Activated naive CD8-positive, alpha-beta T cell treated with anti-CD3 and anti-CD28 coated beads for 36 hours (primary cell): Measurements from ENCODE around the gene CRIP1. TPM values are rescaled to one million over a fixed set of nuclear protein-coding genes. Genes with fewer than 3 reads are reported as not detected.

Experiments
- DNase-seq: peaks from one replicate; pipeline ENCODE4 v3.0.0; 2021
- H3K27ac Mint-ChIP-seq: one replicate; pipeline ENCODE4 v1.8.0; 2022; ENCODE audit warnings: mild to moderate bottlenecking, moderate library complexity, mixed read lengths
- H3K27me3 Mint-ChIP-seq: one replicate; pipeline ENCODE4 v1.8.0; 2022; ENCODE audit warnings: mild to moderate bottlenecking, mixed read lengths
- H3K36me3 Mint-ChIP-seq: one replicate; pipeline ENCODE4 v1.8.0; 2021; ENCODE audit warnings: mild to moderate bottlenecking, mixed read lengths
- H3K4me1 Mint-ChIP-seq: one replicate; pipeline ENCODE4 v1.8.0; 2021; ENCODE audit warnings: mixed read lengths
- H3K4me3 Mint-ChIP-seq: one replicate; pipeline ENCODE4 v1.8.0; 2022; ENCODE audit warnings: mild to moderate bottlenecking, moderate library complexity, mixed read lengths
- H3K9me3 Mint-ChIP-seq: one replicate; pipeline ENCODE4 v1.8.0; 2022; ENCODE audit warnings: mixed read lengths
- total RNA-seq, 2 experiments: library from RNA; stranded (reverse); gene quantifications; one replicate each; pipeline ENCODE4 v1.2.3, GENCODE V29; 2021

Gene CRIP1
- total RNA-seq, 2 experiments from 2014 or later, result 82.5 to 87.3 TPM

GRCh38 chr14:105460616-105461015 lies 26.1 kb upstream of the CRIP1 start:
- Mint-ChIP-seq H3K4me3 (no peak overlapping the region), H3K36me3 (peaks cover 2% of the 10 kb centered on the region), H3K4me1 (no peaks in the 10 kb centered on the region), H3K27me3 (no peaks in the 10 kb centered on the region), H3K9me3 (no peaks in the 10 kb centered on the region), H3K27ac (no peak overlapping the region)
- DNase-seq, result no peak

GRCh38 chr14:105461903-105462302 lies 24.8 kb upstream of the CRIP1 start:
- Mint-ChIP-seq H3K27me3 (no peaks in the 10 kb centered on the region), H3K27ac (no peak overlapping the region), H3K4me3 (no peak overlapping the region), H3K9me3 (no peaks in the 10 kb centered on the region), H3K4me1 (no peaks in the 10 kb centered on the region), H3K36me3 (peaks cover 2% of the 10 kb centered on the region)
- no peak for DNase-seq

GRCh38 chr14:105464501-105464900 lies 22.2 kb upstream of the CRIP1 start:
- Mint-ChIP-seq H3K27me3 (no peaks in the 10 kb centered on the region), H3K36me3 (peaks cover 2% of the 10 kb centered on the region), H3K4me3 (no peak overlapping the region), H3K27ac (no peak overlapping the region), H3K4me1 (no peaks in the 10 kb centered on the region), H3K9me3 (no peaks in the 10 kb centered on the region)
- DNase-seq, result no peak

- H3K4me3 Mint-ChIP-seq, result no peak overlapping the region
- no peak overlapping the region for H3K27ac Mint-ChIP-seq
- no peak for DNase-seq
- H3K4me1 Mint-ChIP-seq, result no peaks in the 10 kb centered on the region
- no peaks in the 10 kb centered on the region for H3K9me3 Mint-ChIP-seq
- H3K36me3 Mint-ChIP-seq, result peaks cover 2% of the 10 kb centered on the region
- H3K27me3 Mint-ChIP-seq, result no peaks in the 10 kb centered on the region
Measured at GRCh38 chr14:105465209-105466031, 21.3 kb upstream of the CRIP1 start.

GRCh38 chr14:105466531-105467248 lies 20.0 kb upstream of the CRIP1 start:
- Mint-ChIP-seq H3K36me3 (peaks cover 2% of the 10 kb centered on the region), H3K9me3 (no peaks in the 10 kb centered on the region), H3K4me1 (no peaks in the 10 kb centered on the region), H3K4me3 (no peak overlapping the region), H3K27me3 (no peaks in the 10 kb centered on the region), H3K27ac (no peak overlapping the region)
- no peak for DNase-seq

GRCh38 chr14:105467249-105467941 lies 19.3 kb upstream of the CRIP1 start:
- H3K4me3 Mint-ChIP-seq, result no peak overlapping the region
- no peaks in the 10 kb centered on the region for H3K9me3 Mint-ChIP-seq
- H3K4me1 Mint-ChIP-seq, result no peaks in the 10 kb centered on the region
- peaks cover 2% of the 10 kb centered on the region for H3K36me3 Mint-ChIP-seq
- no peak overlapping the region for H3K27ac Mint-ChIP-seq
- no peak for DNase-seq
- H3K27me3 Mint-ChIP-seq, result no peaks in the 10 kb centered on the region

- Mint-ChIP-seq H3K4me1 (no peaks in the 10 kb centered on the region), H3K4me3 (no peak overlapping the region), H3K36me3 (peaks cover 2% of the 10 kb centered on the region), H3K27me3 (no peaks in the 10 kb centered on the region), H3K27ac (no peak overlapping the region), H3K9me3 (no peaks in the 10 kb centered on the region)
- DNase-seq, result no peak
Measured at GRCh38 chr14:105467942-105468471, 18.7 kb upstream of the CRIP1 start.

GRCh38 chr14:105468621-105469241 lies 18.0 kb upstream of the CRIP1 start:
- no peak for DNase-seq
- no peak overlapping the region for H3K27ac Mint-ChIP-seq
- peaks cover 2% of the 10 kb centered on the region for H3K36me3 Mint-ChIP-seq
- H3K9me3 Mint-ChIP-seq, result no peaks in the 10 kb centered on the region
- no peaks in the 10 kb centered on the region for H3K27me3 Mint-ChIP-seq
- H3K4me3 Mint-ChIP-seq, result no peak overlapping the region
- H3K4me1 Mint-ChIP-seq, result no peaks in the 10 kb centered on the region

- Mint-ChIP-seq H3K27ac (no peak overlapping the region), H3K9me3 (no peaks in the 10 kb centered on the region), H3K4me1 (no peaks in the 10 kb centered on the region), H3K4me3 (no peak overlapping the region), H3K36me3 (no peaks in the 10 kb centered on the region), H3K27me3 (no peaks in the 10 kb centered on the region)
- no peak for DNase-seq
Measured at GRCh38 chr14:105469456-105470349, 17.0 kb upstream of the CRIP1 start.

GRCh38 chr14:105470350-105471296 lies 16.1 kb upstream of the CRIP1 start:
- Mint-ChIP-seq H3K27me3 (peaks cover 4% of the 10 kb centered on the region), H3K9me3 (no peaks in the 10 kb centered on the region), H3K4me3 (no peak overlapping the region), H3K36me3 (no peaks in the 10 kb centered on the region), H3K4me1 (no peaks in the 10 kb centered on the region), H3K27ac (no peak overlapping the region)
- no peak for DNase-seq

GRCh38 chr14:105471297-105471821 lies 15.3 kb upstream of the CRIP1 start:
- H3K4me1 Mint-ChIP-seq, result no peaks in the 10 kb centered on the region
- H3K27me3 Mint-ChIP-seq, result peaks cover 11% of the 10 kb centered on the region
- no peak for DNase-seq
- no peaks in the 10 kb centered on the region for H3K9me3 Mint-ChIP-seq
- H3K36me3 Mint-ChIP-seq, result no peaks in the 10 kb centered on the region
- no peak overlapping the region for H3K4me3 Mint-ChIP-seq
- no peak overlapping the region for H3K27ac Mint-ChIP-seq

- Mint-ChIP-seq H3K36me3 (no peaks in the 10 kb centered on the region), H3K27ac (no peak overlapping the region), H3K4me3 (no peak overlapping the region), H3K4me1 (peaks cover 1% of the 10 kb centered on the region), H3K27me3 (peaks cover 15% of the 10 kb centered on the region), H3K9me3 (no peaks in the 10 kb centered on the region)
- DNase-seq, result no peak
Measured at GRCh38 chr14:105471823-105472485, 14.7 kb upstream of the CRIP1 start.
